Activated effector memory CD4-positive, alpha-beta T cell treated with anti-CD3 and anti-CD28 coated beads, Interleukin-2, amount 50 U/mL, for 16 hours (primary cell): ENCODE data around the gene TAF1D.
"Not testable (repeated sequence)": the region's sequence is repeated elsewhere in the genome, so short reads cannot be mapped to it uniquely, and the experiment has no call there.

ENCODE experiments used
- DNase-seq: peaks from one replicate; pipeline ENCODE4 v3.0.0-alpha.2; 2020

The TAF1D gene

GRCh38 chr11:93741094-93741881 lies at the start of gene TAF1D, which contains the start of gene C11orf54:
Gene TAF1D, minus strand, starts transcription at chr11:93741495. Its CDS starts 2,191 bp downstream, at chr11:93739304.
Gene C11orf54, plus strand, starts transcription at chr11:93741672. Its CDS starts 5,722 bp downstream, at chr11:93747394.
- peak; percentile 98 for DNase-seq

- DNase-seq = no peak
Measured at GRCh38 chr11:93784935-93785360, 43.7 kb upstream of the TAF1D start.

GRCh38 chr11:93784145-93784934 lies 43.0 kb upstream of the TAF1D start, which contains the start of gene MED17:
Gene MED17, plus strand, starts transcription at chr11:93784282. Its CDS starts 232 bp downstream, at chr11:93784514.
- peak; percentile 97 for DNase-seq

- no peak for DNase-seq
Measured at GRCh38 chr11:93783765-93784144, 42.5 kb upstream of the TAF1D start.

GRCh38 chr11:93783362-93783761 lies 42.1 kb upstream of the TAF1D start:
- DNase-seq = no peak

- DNase-seq = no peak
Measured at GRCh38 chr11:93775289-93775688, 34.0 kb upstream of the TAF1D start.

GRCh38 chr11:93774560-93774959 lies 33.3 kb upstream of the TAF1D start:
- not testable (repeated sequence) for DNase-seq

GRCh38 chr11:93773601-93774200 lies 32.4 kb upstream of the TAF1D start:
- no peak for DNase-seq

GRCh38 chr11:93773045-93773477 lies 31.8 kb upstream of the TAF1D start:
- DNase-seq = no peak

- DNase-seq = no peak
Measured at GRCh38 chr11:93772123-93772522, 30.8 kb upstream of the TAF1D start.

GRCh38 chr11:93770160-93770559 lies 28.9 kb upstream of the TAF1D start:
- DNase-seq = no peak

- DNase-seq = no peak
Measured at GRCh38 chr11:93767018-93767417, 25.7 kb upstream of the TAF1D start.

GRCh38 chr11:93766504-93766903 lies 25.2 kb upstream of the TAF1D start:
- DNase-seq = no peak

- no peak for DNase-seq
Measured at GRCh38 chr11:93765551-93765950, 24.3 kb upstream of the TAF1D start.

- DNase-seq = no peak
Measured at GRCh38 chr11:93761910-93762309, 20.6 kb upstream of the TAF1D start.

GRCh38 chr11:93759123-93759522 lies 17.8 kb upstream of the TAF1D start:
- DNase-seq = not testable (repeated sequence)

- DNase-seq = no peak
Measured at GRCh38 chr11:93757924-93758865, 16.9 kb upstream of the TAF1D start.

- no peak for DNase-seq
Measured at GRCh38 chr11:93757301-93757700, 16.0 kb upstream of the TAF1D start.

- DNase-seq = no peak
Measured at GRCh38 chr11:93756748-93757147, 15.5 kb upstream of the TAF1D start.

- no peak for DNase-seq
Measured at GRCh38 chr11:93753241-93753640, 11.9 kb upstream of the TAF1D start.

- DNase-seq = no peak
Measured at GRCh38 chr11:93751001-93751400, 9.7 kb upstream of the TAF1D start.

- DNase-seq = no peak
Measured at GRCh38 chr11:93747122-93747521, 5.8 kb upstream of the TAF1D start.
